M059J (cell line): Measurements from ENCODE around the gene IRF2BPL. TPM values are rescaled to one million over a fixed set of nuclear protein-coding genes. Genes with fewer than 3 reads are reported as not detected.

Experiments
- DNase-seq: peaks from one replicate; pipeline ENCODE4 v3.0.0-alpha.2; 2012; ENCODE audit warnings: low read depth
- total RNA-seq: library from RNA; depleted of rRNA; stranded (reverse); fragments of >200 nt; shearing (Covaris generic); gene quantifications from 2 replicates; pipeline ENCODE4 v1.2.3, GENCODE V29; 2014

The IRF2BPL gene
- total RNA-seq, 1 experiment from 2014 or later: 31.7 TPM

DNA sequence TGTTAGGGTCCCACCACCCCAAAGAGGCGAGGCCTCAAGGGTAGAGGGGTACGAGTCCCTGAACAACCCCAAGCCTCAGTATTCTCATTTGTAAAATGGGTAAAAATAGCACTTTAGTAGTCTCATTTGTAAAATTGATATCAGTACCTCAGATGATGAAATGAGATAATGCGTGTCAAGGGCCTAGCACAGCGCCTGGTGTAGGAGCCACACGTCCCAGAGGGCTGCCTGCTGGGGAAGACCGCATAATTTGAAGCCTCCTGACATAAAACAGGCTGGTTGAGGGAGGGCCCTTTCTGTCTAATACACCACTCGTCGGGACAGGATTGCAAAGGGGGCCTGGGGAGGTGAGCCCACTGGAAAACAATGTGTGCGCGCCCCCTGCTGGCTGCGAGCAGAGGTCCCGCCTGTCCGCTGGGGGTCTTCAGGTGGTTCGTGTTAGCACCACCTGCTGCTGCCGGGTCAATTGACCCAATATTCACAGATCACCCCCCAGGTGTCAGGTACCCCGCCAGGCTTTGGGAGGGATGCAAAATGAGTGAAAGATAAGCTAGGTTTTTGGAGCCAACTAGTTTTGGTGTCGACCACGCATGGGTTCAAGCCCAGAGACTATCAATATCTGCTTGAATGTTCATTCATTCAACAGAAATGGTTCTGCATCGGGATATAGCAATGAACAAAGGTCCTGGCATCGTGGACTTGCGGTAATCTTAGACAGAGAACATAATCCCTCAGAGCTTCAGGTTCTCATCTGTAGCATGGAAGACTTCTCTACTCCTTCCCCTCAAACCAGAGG lies 24.7 kb upstream of the IRF2BPL start:
- DNase-seq: peak; percentile 46

DNA sequence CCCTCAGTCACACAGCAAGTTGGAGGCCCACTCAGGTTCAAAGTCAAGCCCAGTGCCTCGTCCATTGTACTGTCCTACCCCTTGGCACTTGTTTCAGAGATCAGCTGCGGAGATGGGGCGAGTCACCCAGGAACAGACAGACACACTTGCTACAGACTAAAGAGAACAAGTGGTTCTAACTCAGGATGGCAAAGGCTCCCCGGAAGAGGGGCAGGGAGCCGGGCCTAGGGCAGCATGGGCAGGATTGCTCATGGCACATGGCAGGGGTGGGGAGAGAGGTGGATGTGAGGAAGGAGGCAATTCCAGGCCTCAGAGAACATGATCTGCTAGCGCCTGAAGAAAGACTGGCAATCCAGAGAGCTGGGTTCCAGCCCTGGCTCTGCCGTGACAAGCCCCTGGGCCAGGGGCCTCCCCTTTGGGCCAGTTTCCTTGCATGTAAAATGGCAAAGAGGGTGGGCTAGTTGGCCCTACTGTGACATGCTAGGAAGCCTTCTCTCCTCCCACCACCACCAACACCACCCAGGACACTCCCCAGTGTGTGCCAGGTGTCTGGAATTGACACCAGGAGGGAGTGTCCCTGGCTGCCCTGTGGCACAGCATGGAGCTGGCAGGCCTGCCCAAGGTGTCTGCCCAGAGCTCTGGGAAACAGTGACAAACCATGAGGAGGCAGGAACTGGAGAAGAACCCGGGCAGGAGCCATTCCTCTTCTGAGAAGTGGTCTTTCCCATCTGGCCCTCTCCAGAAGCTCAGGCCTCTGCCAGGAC lies 24.0 kb upstream of the IRF2BPL start:
- DNase-seq: no peak

DNA sequence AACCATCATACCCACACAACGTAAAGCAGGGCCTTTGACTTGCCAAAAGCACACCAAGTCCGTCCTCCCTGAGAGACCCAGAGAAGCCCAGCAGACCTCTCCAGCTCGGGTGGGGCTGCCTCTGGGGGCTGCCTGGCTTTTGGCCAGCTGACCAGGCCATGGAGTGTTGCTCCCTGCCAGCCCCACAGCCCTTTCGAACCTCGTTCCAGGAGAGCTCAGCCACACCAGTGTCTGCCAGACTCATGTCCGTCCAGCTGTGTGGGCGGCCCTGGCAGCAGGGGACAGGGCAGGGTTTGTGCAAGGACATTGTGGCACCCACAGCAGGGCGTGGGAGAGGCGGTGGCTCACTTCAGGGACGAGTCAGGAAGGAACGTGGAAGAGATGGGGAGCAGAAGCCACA lies 22.6 kb upstream of the IRF2BPL start:
- no peak for DNase-seq

DNA sequence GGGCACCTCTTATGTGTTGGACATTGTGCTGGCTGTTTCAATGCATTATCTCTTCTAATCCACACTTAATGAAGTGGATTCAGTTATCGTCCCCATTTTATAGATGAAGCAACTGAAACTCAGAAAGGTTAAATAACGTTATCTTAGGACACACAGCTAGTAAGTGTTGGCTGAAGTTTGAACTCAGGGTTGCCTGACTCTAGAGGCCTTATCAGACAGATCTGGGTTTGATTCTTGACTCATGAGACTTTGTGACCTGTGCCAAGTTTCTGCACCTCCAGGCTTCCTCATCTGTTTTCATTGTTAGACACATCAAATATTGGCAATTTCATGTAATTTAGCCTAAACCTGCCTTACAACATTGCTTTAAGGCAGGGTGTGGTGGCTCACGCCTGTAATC lies 18.2 kb upstream of the IRF2BPL start:
- peak; percentile 80 for DNase-seq

DNA sequence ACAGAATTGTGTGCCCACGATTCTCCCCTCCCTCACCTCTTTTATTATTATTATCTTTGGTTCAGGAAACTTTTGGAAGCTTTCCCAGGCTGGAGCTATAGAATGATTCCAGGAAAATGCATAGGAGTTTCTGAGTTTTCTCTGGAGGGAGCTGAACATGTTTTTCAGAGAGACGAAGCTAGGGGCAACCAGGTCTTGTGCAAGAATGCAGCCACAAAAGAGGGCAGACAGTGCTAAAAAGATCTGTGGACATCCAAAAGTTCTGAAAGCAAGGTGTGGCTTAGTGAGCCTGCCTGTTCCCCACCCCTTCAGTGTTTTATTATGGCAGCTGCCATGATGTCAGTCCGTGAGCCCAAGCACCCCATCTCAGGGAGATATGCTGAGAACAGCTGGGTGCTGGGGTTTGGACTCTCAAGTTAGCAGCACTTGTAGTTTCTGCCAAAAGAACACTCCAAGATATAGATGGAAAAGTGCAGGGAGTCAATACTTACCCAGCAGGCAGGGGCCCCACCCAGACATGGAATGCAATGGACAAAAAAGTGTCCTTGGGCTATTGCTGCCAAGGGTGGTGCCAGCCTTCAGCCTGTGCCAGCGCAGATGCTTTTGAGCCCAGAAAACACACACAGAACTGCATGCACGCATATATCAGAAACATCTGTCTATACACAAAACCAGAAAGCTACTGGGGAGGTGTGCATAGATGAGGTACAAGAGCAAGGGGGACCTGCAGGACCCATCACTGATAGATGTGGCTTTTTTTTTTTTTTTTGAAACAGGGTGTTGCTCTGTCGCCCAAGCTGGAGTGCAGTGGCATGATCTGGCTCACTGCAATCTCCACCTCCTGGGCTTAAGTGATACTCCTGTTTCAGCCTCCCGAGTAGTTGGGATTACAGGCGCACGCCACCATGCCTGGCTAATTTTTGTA lies 17.0 kb upstream of the IRF2BPL start:
- DNase-seq: no peak

DNA sequence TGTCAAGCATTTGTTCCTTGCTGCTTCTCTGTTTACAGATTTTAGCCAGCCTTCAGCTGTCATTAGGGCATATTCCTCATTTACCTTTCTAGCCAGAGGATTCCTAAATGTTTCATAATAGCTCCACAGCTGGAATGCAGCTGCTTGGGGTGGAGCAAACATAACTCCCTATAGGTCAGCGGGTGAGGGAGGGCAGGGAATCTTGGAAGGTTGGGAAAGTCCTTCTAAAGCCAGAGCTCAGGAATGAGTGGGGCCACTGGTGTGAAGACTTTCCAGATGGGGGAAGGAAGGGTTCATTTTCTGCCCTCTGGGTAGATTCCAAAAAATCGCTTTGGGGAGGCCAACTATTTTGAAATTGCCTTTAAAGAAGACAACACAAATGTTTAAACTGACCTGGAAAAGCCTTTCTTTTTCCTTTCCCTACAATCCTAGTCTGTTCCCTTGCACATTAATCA lies 16.3 kb upstream of the IRF2BPL start:
- no peak for DNase-seq

DNA sequence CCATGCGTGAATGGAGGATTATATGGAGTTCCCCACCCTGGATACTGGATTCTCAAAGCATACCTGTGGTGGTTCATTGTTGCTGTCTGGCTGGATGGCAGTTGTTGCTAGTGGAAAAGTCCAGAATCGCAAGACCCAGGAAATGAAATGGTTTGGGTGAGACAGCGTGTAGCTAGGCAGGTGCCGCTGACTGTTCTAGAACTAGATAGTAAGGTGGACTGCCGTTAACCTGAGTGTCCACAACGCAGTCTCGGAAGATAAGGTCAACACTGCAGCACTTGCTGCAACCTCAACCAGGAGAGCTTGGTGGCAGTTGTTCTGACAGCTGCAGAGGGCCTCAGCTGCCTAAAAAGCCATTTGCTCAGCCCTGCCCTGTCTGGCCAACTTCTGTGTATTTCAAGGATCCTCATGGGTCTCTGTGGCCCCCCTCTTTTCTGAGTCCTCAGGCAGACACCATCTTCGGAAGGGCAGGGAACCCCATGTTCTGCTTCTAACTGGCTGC lies 15.5 kb upstream of the IRF2BPL start:
- no peak for DNase-seq

DNA sequence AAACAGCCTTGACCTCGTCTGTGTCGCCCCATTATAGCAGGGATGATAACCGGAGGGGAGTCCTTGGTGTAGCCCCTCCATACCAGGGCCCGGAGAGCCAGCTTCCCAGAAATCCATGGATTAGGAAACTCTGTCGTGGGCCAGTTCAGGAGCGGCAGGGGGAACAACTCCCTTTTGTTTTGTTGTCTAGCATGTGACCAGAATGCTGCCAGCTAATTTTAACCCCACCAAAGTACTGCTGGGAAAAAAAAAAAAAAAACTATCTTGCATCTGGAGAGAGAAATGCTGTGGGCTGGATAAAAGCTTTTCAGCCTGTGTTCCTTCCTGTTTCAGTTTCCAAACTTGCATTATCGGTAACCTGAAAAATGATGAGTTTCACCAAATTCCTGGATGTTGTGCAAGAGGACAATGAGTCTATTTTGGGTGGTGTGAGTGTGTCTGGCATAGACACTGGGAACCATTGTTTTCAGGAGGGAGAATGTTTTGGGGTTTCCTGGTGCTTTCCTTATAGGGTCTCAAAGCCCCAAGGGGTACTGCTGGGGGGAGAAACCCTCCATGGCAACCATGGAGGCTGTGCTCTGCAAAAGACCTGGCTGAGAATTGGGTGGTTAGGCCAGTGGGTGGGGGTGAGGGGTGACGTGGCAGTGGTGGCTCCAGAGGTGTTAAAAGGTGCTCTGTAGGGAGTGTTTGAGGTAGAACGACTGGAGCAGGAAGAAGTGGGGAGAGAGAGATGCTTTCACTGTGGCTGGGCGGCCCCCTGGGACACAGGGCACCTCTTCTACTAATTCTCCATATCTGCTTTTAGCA lies 14.9 kb upstream of the IRF2BPL start:
- peak; percentile 85 for DNase-seq

DNA sequence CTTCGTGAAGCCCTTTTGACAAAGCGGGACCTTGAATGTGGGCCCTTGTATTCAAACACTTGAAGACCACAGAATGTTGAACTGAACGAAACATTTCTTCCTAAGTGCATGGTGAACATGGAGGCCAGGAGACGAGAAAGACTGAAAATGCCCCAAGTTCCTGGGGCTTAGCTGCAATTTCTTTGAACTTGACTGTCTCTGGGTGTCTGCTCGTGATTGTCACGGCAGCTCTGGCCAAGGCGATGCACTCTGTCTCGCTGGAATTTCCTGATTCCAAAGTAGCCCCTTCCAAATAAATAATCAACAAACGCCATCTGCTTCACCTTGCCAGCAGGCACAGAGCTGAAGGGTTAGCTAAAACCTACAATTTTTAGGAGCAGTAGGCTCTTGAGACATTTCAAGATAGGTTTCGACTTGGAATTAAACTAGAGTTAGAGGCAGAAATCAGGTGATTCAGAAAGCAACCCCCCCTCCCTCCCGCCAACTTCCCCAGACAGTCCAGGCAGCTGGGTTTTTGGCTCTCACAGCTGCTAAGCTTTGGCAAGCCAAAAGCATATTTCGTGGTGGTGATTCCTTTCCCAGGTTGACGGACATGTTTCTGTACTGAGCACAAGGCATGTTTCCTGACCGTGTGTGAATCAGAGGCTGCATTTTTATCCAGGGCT lies 13.5 kb upstream of the IRF2BPL start:
- DNase-seq: peak; percentile 92

DNA sequence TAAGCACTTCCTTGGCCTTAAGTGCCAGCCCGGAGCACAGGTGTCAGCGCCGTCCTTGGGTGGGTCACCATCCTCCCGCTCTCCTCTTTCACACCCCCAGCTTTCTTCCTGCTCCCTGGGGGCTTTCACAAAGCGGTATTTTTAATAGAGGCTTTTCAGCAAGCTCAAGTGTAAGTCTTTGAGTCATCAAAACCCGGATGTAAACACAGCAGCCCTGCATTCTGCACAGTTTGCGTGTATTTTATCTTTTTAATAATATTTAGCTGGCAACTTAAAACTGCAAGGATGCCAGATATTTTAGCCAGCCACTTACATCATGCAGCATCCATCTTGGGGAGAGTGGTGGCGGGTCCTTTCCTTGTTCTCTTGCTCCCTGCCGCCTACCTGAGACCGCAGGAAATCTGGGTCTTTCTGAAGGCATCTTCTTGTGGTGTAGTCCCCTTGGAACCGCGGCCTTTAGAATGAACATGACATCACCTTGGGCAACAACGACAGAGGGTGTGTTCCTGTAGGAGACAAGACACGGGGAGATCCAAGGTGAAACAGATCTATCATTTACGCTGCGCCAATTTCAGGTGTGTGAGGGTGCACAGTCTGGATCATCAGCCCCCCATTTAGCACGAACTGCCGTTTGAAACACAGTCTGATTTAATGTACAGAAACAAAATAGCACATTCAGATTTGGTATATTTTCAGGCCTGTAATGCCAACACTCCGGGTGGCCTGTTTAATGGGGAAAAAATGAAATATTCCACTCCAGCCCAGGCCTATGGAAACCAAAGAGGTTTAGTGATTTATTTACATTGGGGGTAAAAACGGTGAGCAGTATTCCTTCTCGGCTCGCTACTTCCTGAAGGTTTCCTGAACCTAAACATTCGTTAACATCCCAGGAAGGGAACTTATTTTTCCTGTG lies 12.5 kb upstream of the IRF2BPL start:
- DNase-seq: peak; percentile 88

DNA sequence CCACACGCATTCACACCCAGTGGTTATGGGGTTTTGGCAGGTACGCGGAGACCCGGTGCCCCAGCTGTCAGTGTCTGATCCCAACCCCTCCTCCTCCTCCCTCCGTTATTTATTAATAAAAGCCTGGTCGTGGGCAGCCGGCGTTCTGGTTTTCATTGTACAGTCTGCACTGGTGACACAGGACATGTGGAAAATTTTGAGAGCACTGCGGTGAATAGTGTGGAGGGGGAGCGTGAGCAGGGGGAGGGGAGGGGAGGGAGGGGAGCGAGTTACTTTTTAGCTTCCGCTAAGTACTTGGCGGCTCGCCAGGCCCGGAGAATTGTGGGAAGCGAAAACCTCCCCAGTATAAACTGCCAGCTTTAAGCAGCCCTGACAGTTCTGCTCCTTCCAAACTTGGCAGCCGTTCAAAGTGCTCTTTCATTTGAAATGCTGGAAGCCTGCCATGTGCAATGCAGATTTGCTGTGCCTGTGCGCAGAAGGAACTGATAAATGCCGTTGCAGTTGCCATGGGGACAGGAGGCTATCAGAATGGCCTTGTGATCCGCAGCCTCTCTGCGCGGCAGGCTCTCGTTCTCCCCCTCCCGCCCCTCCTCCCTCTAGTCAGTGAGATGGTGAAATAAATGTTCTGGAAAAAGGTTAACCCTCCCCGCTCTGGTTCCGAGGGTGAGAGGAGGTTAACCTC lies 11.7 kb upstream of the IRF2BPL start:
- DNase-seq: peak; percentile 100

DNA sequence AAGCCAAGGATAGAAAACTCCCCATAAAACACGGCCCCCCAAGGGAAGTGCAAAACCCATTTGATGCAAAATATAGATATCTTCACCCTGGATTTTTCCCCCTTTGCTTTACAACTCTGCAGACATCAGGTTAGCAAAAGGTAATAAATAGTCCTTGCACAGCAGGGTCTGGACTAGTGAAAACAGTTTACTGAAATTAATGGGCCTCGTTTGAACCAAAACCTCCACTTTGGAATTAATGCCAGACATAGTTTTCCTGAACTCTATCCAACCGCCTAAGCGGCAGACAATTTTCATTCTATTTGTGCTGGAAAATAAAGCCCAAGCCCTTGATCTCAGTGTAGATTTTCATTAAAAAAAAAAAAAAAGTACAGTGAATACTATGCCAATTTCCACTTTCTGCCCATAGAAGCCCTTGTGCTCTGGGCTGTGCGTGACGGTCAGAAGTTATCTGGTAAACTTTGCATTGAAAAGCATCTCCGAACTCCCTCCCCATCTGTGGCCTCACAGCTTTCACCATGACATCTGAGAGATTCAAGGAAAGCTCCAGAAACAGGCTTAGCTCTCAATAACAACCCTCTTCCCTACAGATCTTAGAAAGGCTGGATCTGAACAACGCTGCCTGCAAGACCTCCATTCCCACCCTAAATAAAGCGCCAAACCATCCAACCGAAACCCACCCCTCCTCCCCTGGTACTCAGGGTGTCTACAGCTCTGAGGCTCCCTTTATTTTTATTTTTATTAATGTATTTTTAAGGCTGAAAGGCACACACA lies 11.0 kb upstream of the IRF2BPL start:
- peak; percentile 58 for DNase-seq

DNA sequence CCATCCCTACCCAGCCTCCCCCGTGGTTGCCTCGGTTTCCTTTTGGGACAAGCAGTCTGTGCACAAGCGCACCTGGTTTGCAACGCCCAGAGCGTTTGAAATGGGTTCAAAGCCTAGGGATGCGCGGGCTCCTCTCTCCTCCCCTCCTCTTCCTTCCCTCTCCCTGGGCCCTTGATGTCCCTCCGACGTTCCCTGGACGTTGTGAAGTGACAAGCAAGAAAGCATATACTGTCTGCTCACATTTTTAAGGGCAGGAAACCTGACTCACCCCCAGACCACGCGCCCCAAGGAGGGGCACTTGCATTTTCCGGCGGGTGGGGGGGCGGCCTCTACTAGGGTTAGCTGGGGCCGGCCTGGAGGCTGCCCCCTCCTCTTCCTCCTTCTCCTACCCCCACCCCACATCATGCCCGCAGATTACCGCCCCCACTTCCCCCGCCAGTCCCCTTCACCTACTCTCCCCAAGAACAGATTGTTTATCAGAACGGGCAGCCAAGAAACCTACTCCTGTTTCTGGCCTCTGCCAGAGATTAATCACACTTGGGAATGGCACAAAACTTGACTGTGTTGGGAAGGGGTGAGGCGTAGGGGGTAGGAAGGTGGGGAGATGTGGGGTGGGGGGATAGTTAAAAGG lies 9.5 kb upstream of the IRF2BPL start:
- DNase-seq: peak; percentile 90

DNA sequence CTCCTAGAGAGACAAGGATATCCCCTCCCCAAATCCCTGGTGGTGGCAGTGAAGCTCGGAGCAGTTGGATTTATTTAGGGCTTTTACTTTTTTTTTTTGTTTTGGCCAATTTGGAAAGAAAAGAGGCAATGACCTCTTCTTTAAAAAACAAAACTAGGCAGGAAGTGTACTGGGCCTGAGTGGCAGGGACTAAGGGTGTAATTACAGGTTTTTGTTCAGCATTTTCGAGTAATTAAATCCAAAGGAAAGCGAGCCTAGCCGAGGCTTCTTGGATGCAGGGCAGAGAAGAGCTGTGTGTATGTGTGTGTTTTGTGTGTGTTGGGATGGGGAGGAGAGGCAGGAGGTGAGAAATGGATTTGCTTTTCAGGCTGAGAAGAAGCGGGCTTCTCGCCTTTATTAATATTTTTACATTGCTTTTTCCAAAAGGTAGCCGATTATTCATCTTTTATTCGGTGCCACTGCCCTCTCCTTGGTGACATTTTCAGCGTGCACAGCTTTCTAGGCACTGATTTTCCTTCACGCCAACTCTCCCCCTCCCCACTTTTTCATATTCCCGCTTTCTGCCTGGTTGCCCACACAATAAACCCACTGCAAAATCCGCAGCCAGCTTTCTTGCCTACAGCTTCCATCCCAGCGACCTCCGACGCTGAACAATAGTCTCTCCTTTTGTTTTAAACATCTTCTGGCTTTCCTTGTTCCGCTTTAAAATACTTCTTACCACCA lies 8.9 kb upstream of the IRF2BPL start:
- peak; percentile 29 for DNase-seq

DNA sequence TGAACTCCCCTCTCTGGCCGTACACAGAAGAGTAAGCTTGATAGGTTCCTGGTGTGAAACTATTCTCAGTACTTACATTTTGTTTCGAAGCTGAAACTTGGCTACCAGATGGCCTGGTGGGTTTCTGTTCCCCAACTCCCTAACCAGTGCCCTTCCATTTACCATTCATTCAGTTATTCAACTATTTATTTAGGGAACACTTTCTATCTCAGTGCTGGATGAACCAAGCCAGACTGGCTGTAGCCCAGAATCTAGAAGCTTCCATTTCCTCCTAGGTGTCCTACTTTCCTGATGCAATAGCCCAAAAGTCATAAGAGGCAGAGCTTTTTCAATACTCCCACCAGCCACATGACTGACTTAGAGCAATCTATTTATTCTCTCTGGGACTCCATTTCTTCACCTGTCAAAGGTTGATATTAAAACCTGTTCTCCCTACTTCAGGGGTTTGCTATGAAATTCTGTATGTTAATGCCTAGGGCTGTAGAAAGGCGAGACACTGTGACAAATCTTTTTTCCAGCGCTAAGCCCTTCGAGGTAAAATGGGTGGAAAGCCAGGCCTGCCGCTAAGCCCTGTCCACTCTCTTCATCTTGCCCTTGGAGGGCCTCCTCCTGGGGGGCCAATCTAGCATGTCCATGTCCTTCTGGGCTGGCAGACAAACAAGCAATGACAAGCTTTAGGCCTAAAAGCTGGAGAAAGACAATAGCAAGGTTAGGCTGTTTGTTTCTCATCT lies 8.1 kb upstream of the IRF2BPL start:
- no peak for DNase-seq

DNA sequence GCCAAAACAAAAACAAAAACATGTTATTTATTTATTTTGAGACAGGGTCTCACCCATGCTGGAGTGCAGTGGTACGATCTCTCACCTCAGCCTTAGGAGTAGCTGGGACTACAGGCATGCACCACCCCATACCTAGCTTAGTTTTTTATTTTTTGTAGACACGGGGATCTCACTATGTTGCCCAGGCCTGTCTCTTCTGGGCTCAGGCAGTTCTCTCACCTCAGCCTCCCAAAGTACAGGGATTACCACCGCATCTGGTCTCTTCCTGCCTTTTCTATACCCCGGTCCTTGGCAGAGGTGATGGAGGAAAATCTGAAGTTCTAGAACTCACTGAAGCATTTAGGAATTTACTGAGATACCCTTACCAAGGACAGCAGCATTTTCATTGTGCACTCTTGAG lies 6.8 kb upstream of the IRF2BPL start:
- no peak for DNase-seq
